GM12878 (cell line): ENCODE data around the gene CNTRL. TPM values are rescaled to one million over a fixed set of nuclear protein-coding genes. Genes with fewer than 3 reads are reported as not detected.

Experiments used
- ATAC-seq: fragments of 200-7000 bp; cut with Tn5 transposase; 3 replicates; pipeline ENCODE4 v1.9.1; 2020; ENCODE audit warnings: mild to moderate bottlenecking, moderate library complexity
- BruUV-seq: library from RNA; stranded (reverse); fragments of 400-500 nt; replicated peaks from 2 replicates; lab custom pipeline; 2021; lab: Mats Ljungman, UMichigan
- CTCF ChIA-PET: fragments of 300-600 bp; sonication (Branson Sonifier 250); formaldehyde crosslinking; extraction: SDS; loops from one replicate; lab custom pipeline; 2021; ENCODE audit warnings: inconsistent platforms; lab: Yijun Ruan, JAX
- POLR2A ChIA-PET: fragments of 350-600 bp; formaldehyde crosslinking; extraction: SDS; loops from one replicate; lab custom pipeline; 2021; ENCODE audit warnings: inconsistent platforms; lab: Charles Lee
- RAD21 ChIA-PET: fragments of 300-600 bp; sonication (Branson Sonifier 250); formaldehyde crosslinking; loops from one replicate; lab custom pipeline; 2023; ENCODE audit warnings: antibody characterized with exemption; ENCODE audit not compliant: unreplicated experiment; lab: Charles Lee
- SMC1A ChIA-PET: fragments of 300-600 bp; sonication (Branson Sonifier 250); formaldehyde crosslinking; loops from one replicate; lab custom pipeline; 2023; ENCODE audit not compliant: unreplicated experiment, uncharacterized antibody; lab: Charles Lee
- DNase-seq: peaks from one replicate; pipeline ENCODE4 v3.0.0-alpha.2; 2011; ENCODE audit warnings: low read depth, low spot score
- FAIRE-seq: peaks from 3 replicates; lab custom pipeline; 2011; peaks lifted over from hg19 to GRCh38; lab: Jason Lieb, UNC
- H2AFZ ChIP-seq: 2 replicates; pipeline ENCODE4 v1.6.0; 2011; ENCODE audit warnings: low read depth, low read length, control low read depth; ENCODE audit not compliant: control insufficient read depth
- H3K27ac ChIP-seq: 2 replicates; pipeline ENCODE4 v1.5.1; 2011; ENCODE audit warnings: control low read depth; ENCODE audit not compliant: control insufficient read depth, insufficient read depth
- H3K27me3 ChIP-seq, 2 experiments: replicated peaks in 1 of 2; 2 replicates each; pipeline versions ENCODE4 v1.6.0 to v1.6.1; 2011; ENCODE audit warnings: low read length in 1 of 2; ENCODE audit not compliant: control insufficient read depth in 2 of 2, insufficient read depth in 2 of 2
- H3K36me3 ChIP-seq, 2 experiments: 2 replicates each; pipeline ENCODE4 v1.5.1; 2011; ENCODE audit warnings: low read length in 1 of 2; ENCODE audit not compliant: control insufficient read depth in 2 of 2, insufficient read depth in 2 of 2
- H3K4me1 ChIP-seq: 2 replicates; pipeline ENCODE4 v1.6.1; 2011; ENCODE audit warnings: mild to moderate bottlenecking, low read length, moderate library complexity, mixed read lengths; ENCODE audit not compliant: control insufficient read depth, insufficient read depth
- H3K4me2 ChIP-seq: 2 replicates; pipeline ENCODE4 v1.6.0; 2011; ENCODE audit warnings: control low read depth; ENCODE audit not compliant: control insufficient read depth, insufficient read depth
- H3K4me3 ChIP-seq: fragments of 200-600 bp; sonication (generic); 2 replicates; pipeline ENCODE4 v1.5.1; 2016
- H3K79me2 ChIP-seq: 2 replicates; pipeline ENCODE4 v1.6.0; 2011; ENCODE audit warnings: low read length; ENCODE audit not compliant: control insufficient read depth, insufficient read depth
- H3K9ac ChIP-seq: 2 replicates; pipeline ENCODE4 v1.8.0; 2011; ENCODE audit warnings: low read length, control low read depth, mixed read lengths; ENCODE audit not compliant: control insufficient read depth, insufficient read depth
- H3K9me3 ChIP-seq: replicated peaks from 3 replicates; pipeline ENCODE4 v1.5.1; 2011; ENCODE audit warnings: mild to moderate bottlenecking, low read length; ENCODE audit not compliant: control insufficient read depth, insufficient read depth
- H4K20me1 ChIP-seq: 2 replicates; pipeline ENCODE4 v1.6.0; 2011; ENCODE audit not compliant: control insufficient read depth, insufficient read depth
- ATF3 ChIP-seq: IDR thresholded peaks from 2 replicates; pipeline ENCODE4 v1.6.1; 2011; ENCODE audit warnings: low read depth, mild to moderate bottlenecking, low read length, moderate library complexity, borderline replicate concordance; ENCODE audit errors: extremely low read depth
- BACH1 ChIP-seq: fragments of 450-650 bp; IDR thresholded peaks from 2 replicates; pipeline ENCODE4 v1.6.1; 2017; ENCODE audit warnings: mild to moderate bottlenecking, borderline replicate concordance
- CBX3 ChIP-seq: fragments of 200-600 bp; sonication (generic); IDR thresholded peaks from 2 replicates; pipeline ENCODE4 v1.6.1; 2016; ENCODE audit warnings: low read depth, borderline replicate concordance
- CHD1 ChIP-seq: IDR thresholded peaks from 2 replicates; pipeline ENCODE4 v1.6.1; 2012; ENCODE audit warnings: low read depth, low read length, improper control_type of control experiment
- CREM ChIP-seq: IDR thresholded peaks from 2 replicates; pipeline ENCODE4 v1.6.1; 2014; ENCODE audit warnings: antibody characterized with exemption, low read depth
- NFXL1 ChIP-seq: fragments of 450-650 bp; IDR thresholded peaks from 2 replicates; pipeline ENCODE4 v1.6.1; 2017; ENCODE audit warnings: antibody characterized with exemption, mild to moderate bottlenecking, borderline replicate concordance
- POLR2A ChIP-seq: IDR thresholded peaks from 2 replicates; pipeline ENCODE4 v1.6.1; 2011; ENCODE audit warnings: low read depth, mild to moderate bottlenecking, low read length
- SMAD1 ChIP-seq: fragments of 450-650 bp; IDR thresholded peaks from 2 replicates; pipeline ENCODE4 v1.6.1; 2018; ENCODE audit warnings: mild to moderate bottlenecking, low read depth; ENCODE audit not compliant: partially characterized antibody
- STAT3 ChIP-seq: IDR thresholded peaks from 2 replicates; pipeline ENCODE4 v1.6.1; 2011; ENCODE audit warnings: low read depth, low read length, improper control_type of control experiment
- USF2 ChIP-seq: IDR thresholded peaks from 2 replicates; pipeline ENCODE4 v1.6.1; 2011; ENCODE audit warnings: low read depth, low read length, improper control_type of control experiment, borderline replicate concordance
- ZBTB11 ChIP-seq: fragments of 450-650 bp; formaldehyde crosslinking; IDR thresholded peaks from 2 replicates; pipeline ENCODE4 v1.5.0; 2022; ENCODE audit warnings: mild to moderate bottlenecking, missing genetic modification characterization
- WGBS: methylation state at CpG from one replicate; pipeline ENCODE4 v1.1.6; 2016; ENCODE audit warnings: low lambda C conversion rate; ENCODE audit not compliant: insufficient replicate concordance, insufficient coverage; ENCODE audit errors: missing lambda C conversion rate; 5-methylcytosine and 5-hydroxymethylcytosine counted together
- in situ Hi-C: fragments of 300-500 bp; cut with MboI; formaldehyde crosslinking; loops from 9 replicates; pipeline ENCODE4 v1.14.3; 2018; ENCODE audit warnings: mixed read lengths
- intact Hi-C: fragments of 100-400 bp; cut with micrococcal nuclease; formaldehyde crosslinking; loops from one replicate; pipeline ENCODE4 v1.14.2; 2022; ENCODE audit not compliant: unreplicated experiment
- polyA plus RNA-seq, 11 experiments: library from polyadenylated mRNA; depleted of rRNA in 4 of 11; unstranded in 6 of 11; stranded (reverse) in 5 of 11; fragments of >200 nt; fragmentation: Nextera tagmentation in 4 of 11; fragmentation: Illumina TruSeq in 1 of 11; extraction: Ambion mirVana in 4 of 11; extraction: Trizol in 1 of 11; gene quantifications; 1 replicate in 1 of 11; 2 replicates in 10 of 11; pipeline versions ENCODE4 v1.2.1 to v1.2.3, GENCODE V29; 2011 to 2016; ENCODE audit warnings: inconsistent platforms in 2 of 11, missing spikeins in 2 of 11, low read depth in 1 of 11
- total RNA-seq, 4 experiments: library from RNA; depleted of rRNA in 3 of 4; stranded (reverse); fragments of >200 nt in 3 of 4; fragmentation: Illumina TruSeq in 1 of 4; extraction: Trizol in 1 of 4; gene quantifications; 2 replicates each; pipeline versions ENCODE4 v1.2.1 to v1.2.3, GENCODE V29; 2013 to 2021

Gene CNTRL
- total and polyA plus RNA-seq, 10 of the 15 experiments (the other 5 are each of a cell fraction or from before 2014, with no cell fraction given) = 20.0 to 65.4 (median 38.8) TPM

GRCh38 chr9:121143771-121144170, 69.0 kb downstream of the CNTRL start (continued):
- TF ChIP-seq SMAD1 = no peak

DNA sequence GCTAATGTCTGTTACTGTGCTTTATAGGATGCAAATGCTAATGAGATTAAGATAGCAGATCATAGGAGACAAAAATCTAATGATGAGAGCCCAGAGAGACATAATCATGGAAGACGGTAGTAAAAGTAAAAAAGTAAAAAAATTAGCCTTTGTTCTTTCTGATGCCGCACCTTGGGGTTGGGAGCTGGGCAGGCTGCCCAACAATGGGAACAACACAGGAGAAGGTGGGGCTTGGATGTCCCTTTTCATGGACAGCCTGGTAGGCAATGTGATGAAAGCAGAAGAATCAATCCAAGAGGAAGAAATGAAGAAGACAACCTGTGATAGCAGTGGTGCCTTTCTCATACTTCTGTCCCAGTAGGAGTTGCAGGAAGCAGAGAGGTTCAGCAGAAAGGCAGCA, 69.7 kb downstream of the CNTRL start:
- Histone ChIP-seq H3K27me3 (no peaks in the 10 kb centered on the region), H3K9me3 (no peaks in the 10 kb centered on the region), H3K9ac (no peak overlapping the region), H3K4me2 (no peak overlapping the region), H3K4me3 (no peak overlapping the region), H3K27ac (no peak overlapping the region)
- WGBS = 100% methylated on average over 2 of the region's 2 CpGs
- POLR2A ChIA-PET = interaction anchor here (1.2 kb wide), 1 partner anchor 388 kb away, joined by 3 read pairs; no protein-coding TSS in a partner anchor
- SMC1A ChIA-PET = interaction anchor here (1.2 to 1.5 kb wide), 2 partner anchors 10 to 24 kb away, joined by 3 read pairs; no protein-coding TSS in a partner anchor
- CTCF ChIA-PET = interaction anchor here (1.1 kb wide), 1 partner anchor 11 kb away, joined by 3 read pairs; no protein-coding TSS in a partner anchor
- no peak for DNase-seq
- FAIRE-seq = no peak
- intact Hi-C loops = no loop called here
- TF ChIP-seq CBX3 (no peak), BACH1 (no peak)
- TF ChIP-seq, all 136 proteins: peak for 0
- no peak overlapping the region for H2AFZ ChIP-seq
- no peaks in the 10 kb centered on the region for H4K20me1 ChIP-seq
- H3K79me2 ChIP-seq = no peaks in the 10 kb centered on the region
- peaks cover 36% of the 10 kb centered on the region in 2 experiments for H3K36me3 ChIP-seq
- RAD21 ChIA-PET = no interaction called here
- BruUV-seq = no TSS peak
- in situ Hi-C loops = no loop called here
- ATAC-seq = no peak
- no peaks in the 10 kb centered on the region for H3K4me1 ChIP-seq

- H3K4me3 ChIP-seq = no peak overlapping the region
- no peaks in the 10 kb centered on the region for H3K9me3 ChIP-seq
- DNase-seq (no peak), FAIRE-seq (peak; percentile 41), ATAC-seq (no peak)
- peaks cover 21 to 32% of the 10 kb centered on the region in 2 experiments for H3K36me3 ChIP-seq
- ChIA-PET POLR2A (interaction anchor here (1.0 kb wide), 1 partner anchor 11 kb away, joined by 3 read pairs; no protein-coding TSS in a partner anchor), RAD21 (no interaction called here), SMC1A (interaction anchor here (1.0 to 1.5 kb wide), 2 partner anchors 11 to 21 kb away, joined by 3 to 4 read pairs; no protein-coding TSS in a partner anchor), CTCF (no interaction called here)
- no peak overlapping the region for H3K9ac ChIP-seq
- intact Hi-C loops = loop anchor here (10.0 kb wide), 1 partner anchor 165 kb away; no protein-coding TSS in a partner anchor
- in situ Hi-C loops = no loop called here
- no TSS peak for BruUV-seq
- H3K4me1 ChIP-seq = no peaks in the 10 kb centered on the region; the same call in none of the 2 replicates
- WGBS = 100% methylated on average over 2 of the region's 2 CpGs
- no peak overlapping the region for H3K4me2 ChIP-seq
- no peak overlapping the region for H2AFZ ChIP-seq
- no peaks in the 10 kb centered on the region for H3K27me3 ChIP-seq
- H4K20me1 ChIP-seq = no peaks in the 10 kb centered on the region
- no peaks in the 10 kb centered on the region for H3K79me2 ChIP-seq
- H3K27ac ChIP-seq = no peak overlapping the region
- TF ChIP-seq CHD1 (no peak), POLR2A (no peak), CREM (no peak), STAT3 (no peak), ATF3 (no peak), NFXL1 (no peak), USF2 (no peak), ZBTB11 (CRISPR knock-in tag) (no peak)
Observed at GRCh38 chr9:121150188-121150587, 75.4 kb downstream of the CNTRL start.
